PC-3 (cell line): ENCODE data around the gene FZD10. TPM values are rescaled to one million over a fixed set of nuclear protein-coding genes. Genes with fewer than 3 reads are reported as not detected.

ENCODE experiments used
- ATAC-seq: fragments of 200-7000 bp; cut with Tn5 transposase; 2 replicates; pipeline ENCODE4 v1.9.1; 2020; ENCODE audit warnings: mild to moderate bottlenecking, moderate library complexity
- BruUV-seq: library from RNA; stranded (reverse); fragments of 400-500 nt; replicated peaks from 2 replicates; lab custom pipeline; 2021; lab: Mats Ljungman, UMichigan
- CTCF ChIA-PET: fragments of 300-600 bp; sonication (Branson Sonifier 250); formaldehyde crosslinking; loops from one replicate; lab custom pipeline; 2022; ENCODE audit warnings: antibody characterized with exemption; lab: Charles Lee
- POLR2A ChIA-PET: fragments of 300-600 bp; sonication (Branson Sonifier 250); formaldehyde crosslinking; loops from one replicate; lab custom pipeline; 2022; ENCODE audit warnings: antibody characterized with exemption; ENCODE audit not compliant: unreplicated experiment; lab: Charles Lee
- DNase-seq: peaks from one replicate; pipeline ENCODE4 v3.0.0-alpha.2; 2015
- H2AFZ ChIP-seq: fragments of 300-600 bp; sonication (generic); 2 replicates; pipeline ENCODE4 v1.6.0; 2016; ENCODE audit warnings: antibody characterized with exemption, low read length
- H3F3A ChIP-seq: fragments of 300-600 bp; sonication (generic); one replicate; pipeline ENCODE4 v1.6.0; 2017; ENCODE audit warnings: antibody characterized with exemption, low read length, control low read depth, mild to moderate bottlenecking; ENCODE audit not compliant: unreplicated experiment
- H3K27ac ChIP-seq: fragments of 300-600 bp; sonication (generic); 2 replicates; pipeline ENCODE4 v1.5.1; 2016; ENCODE audit warnings: mild to moderate bottlenecking, low read length
- H3K27me3 ChIP-seq: fragments of 300-600 bp; sonication (generic); 2 replicates; pipeline ENCODE4 v1.6.1; 2016; ENCODE audit warnings: low read length, mixed read lengths
- H3K36me3 ChIP-seq: fragments of 300-600 bp; sonication (generic); 2 replicates; pipeline ENCODE4 v1.6.1; 2016; ENCODE audit warnings: low read depth, mixed run types, low read length, mixed read lengths
- H3K4me1 ChIP-seq: fragments of 300-600 bp; sonication (generic); 2 replicates; pipeline ENCODE4 v1.5.1; 2016; ENCODE audit warnings: low read length; ENCODE audit not compliant: insufficient read depth
- H3K4me2 ChIP-seq: fragments of 300-600 bp; sonication (generic); 2 replicates; pipeline ENCODE4 v1.6.0; 2016; ENCODE audit warnings: low read length
- H3K4me3 ChIP-seq: fragments of 300-600 bp; sonication (generic); 2 replicates; pipeline ENCODE4 v1.5.1; 2016; ENCODE audit warnings: mild to moderate bottlenecking, low read length, mixed read lengths
- H3K79me2 ChIP-seq: fragments of 300-600 bp; sonication (generic); 2 replicates; pipeline ENCODE4 v1.6.1; 2017; ENCODE audit warnings: low read length, mixed read lengths
- H3K9ac ChIP-seq: fragments of 300-600 bp; sonication (generic); 2 replicates; pipeline ENCODE4 v1.6.0; 2016; ENCODE audit warnings: mild to moderate bottlenecking, low read length
- H3K9me2 ChIP-seq: fragments of 300-600 bp; sonication (generic); replicated peaks from 2 replicates; pipeline ENCODE4 v1.6.1; 2016; ENCODE audit warnings: mixed run types, low read length, mixed read lengths
- H3K9me3 ChIP-seq: fragments of 300-600 bp; sonication (generic); 2 replicates; pipeline ENCODE4 v1.6.1; 2016; ENCODE audit warnings: low read length, mixed read lengths
- H4K20me1 ChIP-seq: fragments of 300-600 bp; sonication (generic); 2 replicates; pipeline ENCODE4 v1.6.1; 2016; ENCODE audit warnings: low read length, mixed read lengths
- CTCF ChIP-seq: fragments of 300-600 bp; sonication (generic); conservative IDR thresholded peaks from 2 replicates; pipeline ENCODE4 v1.5.1; 2017; ENCODE audit warnings: antibody characterized with exemption, low read depth, mild to moderate bottlenecking, low read length
- EZH2 ChIP-seq: fragments of 300-600 bp; sonication (generic); IDR thresholded peaks from one replicate; pipeline ENCODE4 v1.6.1; 2017; ENCODE audit warnings: antibody characterized with exemption, mild to moderate bottlenecking, low read length; ENCODE audit not compliant: unreplicated experiment
- EZH2phosphoT487 ChIP-seq: fragments of 300-600 bp; sonication (generic); IDR thresholded peaks from 2 replicates; pipeline ENCODE4 v1.6.1; 2018; ENCODE audit warnings: mild to moderate bottlenecking, antibody characterized with exemption, low read length, borderline replicate concordance
- intact Hi-C: fragments of 100-400 bp; cut with micrococcal nuclease; formaldehyde crosslinking; loops from 2 replicates; pipeline ENCODE4 v1.9.0; 2023
- total RNA-seq: library from RNA; depleted of rRNA; stranded (reverse); fragments of >200 nt; gene quantifications from 2 replicates; pipeline ENCODE4 v1.2.3, GENCODE V29; 2014

The FZD10 gene
- total RNA-seq, 1 experiment from 2014 or later, result not detected

GRCh38 chr12:130169256-130169655 is 7.0 kb downstream of the FZD10 start:
- Histone ChIP-seq H3K27ac (no peak overlapping the region), H3K4me2 (no peak overlapping the region), H3K79me2 (no peaks in the 10 kb centered on the region), H3K36me3 (no peaks in the 10 kb centered on the region), H4K20me1 (no peaks in the 10 kb centered on the region), H2AFZ (no peak overlapping the region), H3K4me3 (no peak overlapping the region), H3K9ac (no peak overlapping the region), H3K9me2 (no peaks in the 10 kb centered on the region), H3K9me3 (no peaks in the 10 kb centered on the region), H3F3A (no peaks in the 10 kb centered on the region), H3K27me3 (0 out of 2 replicates have a peak, but pooled peaks cover 3% of the 10 kb centered on the region), H3K4me1 (no peaks in the 10 kb centered on the region)
- TF ChIP-seq EZH2phosphoT487, result no peak
- TF ChIP-seq EZH2, result no peak
- no peak for TF ChIP-seq CTCF
- BruUV-seq, result no TSS peak
- ATAC-seq, result no peak
- intact Hi-C loops, result no loop called here
- no peak for DNase-seq
- ChIA-PET POLR2A (no interaction called here), CTCF (no interaction called here)

DNA sequence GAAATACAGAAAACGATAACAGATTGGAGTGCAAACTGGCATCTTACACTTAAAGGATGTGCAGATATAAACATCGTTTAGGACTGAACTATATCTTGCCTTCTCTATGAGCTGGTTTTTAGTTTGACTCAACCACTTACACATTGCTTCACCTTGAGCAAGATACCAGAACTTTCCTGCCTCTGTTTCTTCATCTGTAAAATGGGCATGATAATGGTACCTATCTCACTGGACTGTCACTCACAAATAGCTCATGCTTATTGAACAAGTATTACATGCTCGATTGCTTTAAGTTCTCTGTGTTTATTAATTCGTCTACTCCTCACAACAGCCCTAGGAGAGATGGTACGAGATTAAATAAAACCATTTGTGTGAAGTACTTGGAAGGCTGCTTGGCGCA is 7.7 kb downstream of the FZD10 start:
- POLR2A ChIA-PET, result no interaction called here
- no peaks in the 10 kb centered on the region for H4K20me1 ChIP-seq
- ATAC-seq (no peak), DNase-seq (no peak)
- H3K27me3 ChIP-seq, result 0 out of 2 replicates have a peak, but pooled peaks cover 3% of the 10 kb centered on the region
- H3F3A ChIP-seq, result no peaks in the 10 kb centered on the region
- no peak overlapping the region for H2AFZ ChIP-seq
- no peak for TF ChIP-seq EZH2
- TF ChIP-seq EZH2phosphoT487, result no peak
- no peak for TF ChIP-seq CTCF
- H3K4me1 ChIP-seq, result no peaks in the 10 kb centered on the region
- H3K9me3 ChIP-seq, result no peaks in the 10 kb centered on the region
- no peaks in the 10 kb centered on the region for H3K79me2 ChIP-seq
- BruUV-seq, result no TSS peak
- H3K36me3 ChIP-seq, result no peaks in the 10 kb centered on the region
- H3K27ac ChIP-seq, result no peak overlapping the region
- no peak overlapping the region for H3K4me2 ChIP-seq
- no peak overlapping the region for H3K9ac ChIP-seq
- H3K4me3 ChIP-seq, result no peak overlapping the region
- no peaks in the 10 kb centered on the region for H3K9me2 ChIP-seq
- CTCF ChIA-PET, result no interaction called here
- intact Hi-C loops, result no loop called here

DNA sequence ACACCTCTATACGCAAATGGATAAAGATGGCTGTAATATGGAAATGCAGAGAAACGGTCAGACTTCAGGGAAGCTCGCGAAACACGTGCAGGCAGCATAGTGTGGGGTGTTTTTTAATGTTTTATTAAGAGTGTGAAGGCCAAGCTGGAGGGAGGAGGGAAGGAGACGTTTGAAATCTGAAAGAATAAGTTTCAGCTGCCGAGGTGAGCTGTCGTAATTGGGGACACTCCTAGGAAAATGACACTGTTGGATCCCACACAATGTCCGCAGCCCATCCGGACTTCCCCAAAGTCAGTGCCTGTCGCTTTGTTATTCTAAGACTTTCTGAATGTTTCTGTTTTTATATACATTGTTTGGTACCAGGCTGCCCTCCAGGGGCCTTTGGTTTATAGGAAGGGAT is 8.3 kb downstream of the FZD10 start:
- intact Hi-C loops, result no loop called here
- no peaks in the 10 kb centered on the region for H3K79me2 ChIP-seq
- H2AFZ ChIP-seq, result no peak overlapping the region
- no peak overlapping the region for H3K27ac ChIP-seq
- no peak overlapping the region for H3K4me2 ChIP-seq
- no peaks in the 10 kb centered on the region for H3K9me3 ChIP-seq
- H3K36me3 ChIP-seq, result no peaks in the 10 kb centered on the region
- no peaks in the 10 kb centered on the region for H3F3A ChIP-seq
- POLR2A ChIA-PET, result no interaction called here
- no TSS peak for BruUV-seq
- H4K20me1 ChIP-seq, result no peaks in the 10 kb centered on the region
- no peaks in the 10 kb centered on the region for H3K9me2 ChIP-seq
- no peak overlapping the region for H3K9ac ChIP-seq
- H3K27me3 ChIP-seq, result 0 out of 2 replicates have a peak, but pooled peaks cover 3% of the 10 kb centered on the region
- ATAC-seq (no peak), DNase-seq (no peak)
- H3K4me1 ChIP-seq, result no peaks in the 10 kb centered on the region
- TF ChIP-seq EZH2phosphoT487 (no peak), CTCF (no peak), EZH2 (no peak)
- CTCF ChIA-PET, result no interaction called here
- H3K4me3 ChIP-seq, result no peak overlapping the region
